Neural cell (in vitro differentiated cells): ENCODE data around the gene CASP2. TPM values are rescaled to one million over a fixed set of nuclear protein-coding genes. Genes with fewer than 3 reads are reported as not detected.

Experiments
- H2AFZ ChIP-seq: fragments of 200-600, 300-800 bp; sonication (generic), shearing (Covaris generic); 2 replicates; pipeline ENCODE4 v1.6.0; 2014; ENCODE audit warnings: low read depth, mild to moderate bottlenecking, antibody characterized with exemption, low read length, moderate library complexity
- H3F3A ChIP-seq: fragments of 200-600 bp; shearing (Covaris generic); 2 replicates; pipeline ENCODE4 v1.6.1; 2016; ENCODE audit warnings: mild to moderate bottlenecking, moderate library complexity, mixed read lengths, antibody characterized with exemption, low read length; ENCODE audit not compliant: insufficient read depth, poor library complexity, severe bottlenecking
- H3K27ac ChIP-seq: fragments of 200-600, 300-800 bp; sonication (generic), shearing (Covaris generic); 2 replicates; pipeline ENCODE4 v1.5.1; 2014; ENCODE audit warnings: mild to moderate bottlenecking, low read length, moderate library complexity
- H3K27me3 ChIP-seq: fragments of 300-800, 200-600 bp; sonication (generic), shearing (Covaris generic); 2 replicates; pipeline ENCODE4 v1.6.0; 2014; ENCODE audit warnings: mild to moderate bottlenecking, low read depth, low read length, moderate library complexity; ENCODE audit not compliant: insufficient read depth
- H3K36me3 ChIP-seq: fragments of 300-800, 200-600 bp; sonication (generic), shearing (Covaris generic); 2 replicates; pipeline ENCODE4 v1.5.1; 2014; ENCODE audit warnings: mild to moderate bottlenecking, antibody characterized with exemption, low read length, moderate library complexity; ENCODE audit not compliant: insufficient read depth
- H3K4me2 ChIP-seq: fragments of 300-800, 200-600 bp; sonication (generic), shearing (Covaris generic); 2 replicates; pipeline ENCODE4 v1.6.0; 2014; ENCODE audit warnings: mild to moderate bottlenecking, low read length
- H3K4me3 ChIP-seq: fragments of 300-800, 200-600 bp; sonication (generic), shearing (Covaris generic); 2 replicates; pipeline ENCODE4 v1.5.1; 2014; ENCODE audit warnings: mild to moderate bottlenecking, low read length, moderate library complexity
- H3K79me2 ChIP-seq: fragments of 200-600 bp; shearing (Covaris generic); replicated peaks from 2 replicates; pipeline ENCODE4 v1.6.0; 2014; ENCODE audit warnings: mild to moderate bottlenecking, low read length, moderate library complexity; ENCODE audit not compliant: insufficient read depth
- H3K9ac ChIP-seq: fragments of 300-800, 200-600 bp; sonication (generic), shearing (Covaris generic); 2 replicates; pipeline ENCODE4 v1.6.1; 2016; ENCODE audit warnings: mild to moderate bottlenecking, low read length, mixed read lengths
- H3K9me2 ChIP-seq: fragments of 200-600 bp; shearing (Covaris generic); 2 replicates; pipeline ENCODE4 v1.6.1; 2016; ENCODE audit warnings: mild to moderate bottlenecking, low read length, mixed read lengths; ENCODE audit not compliant: insufficient read depth
- H3K9me3 ChIP-seq: fragments of 200-600, 300-800 bp; sonication (generic), shearing (Covaris generic); 2 replicates; pipeline ENCODE4 v1.6.1; 2016; ENCODE audit warnings: mild to moderate bottlenecking, mixed run types, low read length, moderate library complexity, mixed read lengths
- H4K20me1 ChIP-seq: fragments of 200-600 bp; shearing (Covaris generic); 2 replicates; pipeline ENCODE4 v1.6.1; 2016; ENCODE audit warnings: mild to moderate bottlenecking, mixed run types; ENCODE audit not compliant: insufficient read depth
- EP300 ChIP-seq: fragments of 450-650 bp; conservative IDR thresholded peaks from 2 replicates; pipeline ENCODE4 v1.6.1; 2014; ENCODE audit warnings: antibody characterized with exemption, mild to moderate bottlenecking, moderate library complexity; ENCODE audit not compliant: poor library complexity, severe bottlenecking
- EZH2 ChIP-seq: fragments of 200-600, 300-800 bp; shearing (Covaris generic), sonication (generic); IDR thresholded peaks from 2 replicates; pipeline ENCODE4 v1.6.1; 2014; ENCODE audit warnings: antibody characterized with exemption, low read length, borderline replicate concordance, mild to moderate bottlenecking; ENCODE audit not compliant: insufficient read depth, poor library complexity, severe bottlenecking
- MXI1 ChIP-seq: fragments of 450-650 bp; conservative IDR thresholded peaks from 2 replicates; pipeline ENCODE4 v1.6.1; 2014; ENCODE audit warnings: antibody characterized with exemption, mild to moderate bottlenecking; ENCODE audit not compliant: poor library complexity, severe bottlenecking
- POLR2AphosphoS5 ChIP-seq: IDR thresholded peaks from 2 replicates; pipeline ENCODE4 v1.6.1; 2012
- RAD21 ChIP-seq: fragments of 450-650 bp; conservative IDR thresholded peaks from 2 replicates; pipeline ENCODE4 v1.6.1; 2014; ENCODE audit warnings: antibody characterized with exemption, mild to moderate bottlenecking, moderate library complexity
- REST ChIP-seq: IDR thresholded peaks from 2 replicates; pipeline ENCODE4 v1.6.1; 2012; ENCODE audit warnings: borderline replicate concordance
- SMC3 ChIP-seq: fragments of 450-650 bp; conservative IDR thresholded peaks from 2 replicates; pipeline ENCODE4 v1.6.1; 2014; ENCODE audit warnings: antibody characterized with exemption, mild to moderate bottlenecking, moderate library complexity; ENCODE audit not compliant: poor library complexity
- TAF1 ChIP-seq: IDR thresholded peaks from 2 replicates; pipeline ENCODE4 v1.6.1; 2012; ENCODE audit warnings: low read depth
- polyA plus RNA-seq: library from polyadenylated mRNA; depleted of rRNA; stranded (reverse); fragments of >200 nt; gene quantifications from 2 replicates; pipeline ENCODE4 v1.2.3, GENCODE V29; 2014
- TF ChIP-seq, protein P1 (sequence below): fragments of 450-650 bp; IDR thresholded peaks from 2 replicates; pipeline ENCODE4 v1.5.1; 2014; ENCODE audit warnings: antibody characterized with exemption, mild to moderate bottlenecking, moderate library complexity; ENCODE audit not compliant: poor library complexity, severe bottlenecking

The CASP2 gene
- polyA plus RNA-seq, 1 donor from 2014 or later, result 9.0 TPM

DNA sequence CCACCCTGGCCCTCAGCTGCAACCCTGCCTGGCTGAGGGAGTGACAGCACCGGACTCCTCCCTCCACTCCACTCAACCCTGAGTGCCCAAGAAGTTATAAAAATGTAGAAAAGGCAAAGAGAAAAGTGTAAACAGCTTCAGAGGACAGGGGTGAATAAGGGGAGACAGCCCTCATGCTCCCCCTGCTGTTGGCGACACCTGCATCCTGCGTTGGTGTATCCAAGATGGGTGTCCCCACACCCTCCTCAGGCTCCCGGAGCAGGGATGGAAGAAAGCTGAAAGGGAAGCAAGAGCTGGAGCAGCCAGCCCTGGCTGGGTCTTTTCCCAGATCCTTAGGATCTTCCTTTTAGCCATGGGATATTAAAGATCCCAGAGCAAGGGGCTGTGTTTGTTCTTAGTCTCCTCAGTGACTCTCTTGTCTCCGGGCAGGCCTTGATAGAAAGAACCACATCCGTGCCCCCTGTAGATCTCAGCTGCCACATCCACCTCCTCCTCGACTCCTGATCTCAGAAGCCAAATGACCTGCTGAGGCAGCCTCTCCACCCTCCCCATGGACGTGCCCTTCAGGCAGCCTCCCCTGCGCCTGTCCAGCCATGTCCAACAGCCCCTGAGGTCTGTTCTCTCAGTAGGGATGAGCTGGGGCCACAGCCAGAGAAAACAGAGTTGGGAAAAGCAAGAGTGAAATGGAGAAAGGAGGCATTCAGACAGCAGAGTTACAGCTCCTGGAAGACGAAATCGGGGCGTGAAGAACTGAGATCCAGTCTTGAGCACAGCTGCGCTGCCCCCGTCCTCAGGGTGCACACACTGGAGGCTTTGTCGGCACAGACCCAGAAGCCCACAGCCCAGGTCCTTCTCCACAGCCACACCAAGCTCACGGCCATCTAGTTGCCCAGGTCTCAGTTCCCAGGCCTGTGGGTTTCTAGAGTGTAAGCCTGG is 67.6 kb downstream of the CASP2 start:
- no peak overlapping the region for H3K27ac ChIP-seq
- no peaks in the 10 kb centered on the region for H3F3A ChIP-seq
- H3K79me2 ChIP-seq, result no peaks in the 10 kb centered on the region
- H3K27me3 ChIP-seq, result no peaks in the 10 kb centered on the region
- no peak overlapping the region for H3K9ac ChIP-seq
- H2AFZ ChIP-seq, result no peak overlapping the region
- no peaks in the 10 kb centered on the region for H4K20me1 ChIP-seq
- H3K9me3 ChIP-seq, result no peaks in the 10 kb centered on the region
- H3K36me3 ChIP-seq, result no peaks in the 10 kb centered on the region
- no peak for TF ChIP-seq EP300
- TF ChIP-seq, protein P1, sequence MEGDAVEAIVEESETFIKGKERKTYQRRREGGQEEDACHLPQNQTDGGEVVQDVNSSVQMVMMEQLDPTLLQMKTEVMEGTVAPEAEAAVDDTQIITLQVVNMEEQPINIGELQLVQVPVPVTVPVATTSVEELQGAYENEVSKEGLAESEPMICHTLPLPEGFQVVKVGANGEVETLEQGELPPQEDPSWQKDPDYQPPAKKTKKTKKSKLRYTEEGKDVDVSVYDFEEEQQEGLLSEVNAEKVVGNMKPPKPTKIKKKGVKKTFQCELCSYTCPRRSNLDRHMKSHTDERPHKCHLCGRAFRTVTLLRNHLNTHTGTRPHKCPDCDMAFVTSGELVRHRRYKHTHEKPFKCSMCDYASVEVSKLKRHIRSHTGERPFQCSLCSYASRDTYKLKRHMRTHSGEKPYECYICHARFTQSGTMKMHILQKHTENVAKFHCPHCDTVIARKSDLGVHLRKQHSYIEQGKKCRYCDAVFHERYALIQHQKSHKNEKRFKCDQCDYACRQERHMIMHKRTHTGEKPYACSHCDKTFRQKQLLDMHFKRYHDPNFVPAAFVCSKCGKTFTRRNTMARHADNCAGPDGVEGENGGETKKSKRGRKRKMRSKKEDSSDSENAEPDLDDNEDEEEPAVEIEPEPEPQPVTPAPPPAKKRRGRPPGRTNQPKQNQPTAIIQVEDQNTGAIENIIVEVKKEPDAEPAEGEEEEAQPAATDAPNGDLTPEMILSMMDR, result no peak
- no peak for TF ChIP-seq TAF1
- TF ChIP-seq REST, result no peak
- TF ChIP-seq POLR2AphosphoS5, result no peak
- no peak for TF ChIP-seq EZH2
- TF ChIP-seq MXI1, result no peak
- TF ChIP-seq SMC3, result no peak
- TF ChIP-seq RAD21, result no peak
- H3K4me2 ChIP-seq, result no peak overlapping the region
- no peak overlapping the region for H3K4me3 ChIP-seq
- no peaks in the 10 kb centered on the region for H3K9me2 ChIP-seq

DNA sequence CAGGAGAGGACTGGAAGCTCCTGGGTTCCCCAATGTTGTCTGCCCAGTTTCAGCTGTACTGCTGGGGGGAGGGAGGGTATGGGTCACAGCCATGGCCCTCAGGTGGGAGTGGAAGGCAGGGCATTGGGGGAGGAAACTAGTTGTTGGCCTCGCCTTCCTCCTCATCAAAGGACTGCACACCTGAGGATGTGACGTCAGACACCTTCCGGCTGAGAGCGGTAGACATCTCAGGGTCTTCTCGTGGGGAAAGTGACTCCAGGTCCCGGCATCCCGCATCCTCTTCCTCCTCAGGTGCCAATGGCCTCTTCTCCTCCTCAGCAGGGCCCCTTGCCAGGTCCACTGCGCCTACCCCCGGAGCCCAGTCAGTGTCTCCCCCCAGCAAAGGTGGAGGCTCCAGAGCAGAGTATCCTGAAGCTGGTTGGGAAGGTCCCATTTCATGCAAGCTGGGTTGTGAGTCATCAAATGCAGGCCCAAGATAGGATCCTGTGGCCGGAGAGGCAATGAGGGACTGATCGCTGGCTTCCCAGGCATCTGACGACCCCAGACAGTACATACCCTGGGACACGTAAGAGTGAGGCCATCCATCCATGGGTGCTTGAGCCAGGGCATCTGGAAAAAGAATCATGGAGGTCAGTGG is 68.4 kb downstream of the CASP2 start:
- H3K36me3 ChIP-seq, result no peaks in the 10 kb centered on the region
- H3K27ac ChIP-seq, result no peak overlapping the region

More for the DNA sequence above, 68.4 kb downstream of the CASP2 start:
- H3K27me3 ChIP-seq, result no peaks in the 10 kb centered on the region
- H3K79me2 ChIP-seq, result no peaks in the 10 kb centered on the region
- no peaks in the 10 kb centered on the region for H3K9me3 ChIP-seq
- no peaks in the 10 kb centered on the region for H3K9me2 ChIP-seq
- H3K4me3 ChIP-seq, result no peak overlapping the region
- TF ChIP-seq SMC3 (no peak), EP300 (no peak), MXI1 (no peak), POLR2AphosphoS5 (no peak), EZH2 (no peak), TAF1 (no peak), REST (no peak), RAD21 (no peak)
- TF ChIP-seq, protein P1, result no peak
- no peak overlapping the region for H3K4me2 ChIP-seq
- H2AFZ ChIP-seq, result no peak overlapping the region
- H3K9ac ChIP-seq, result no peak overlapping the region
- no peaks in the 10 kb centered on the region for H4K20me1 ChIP-seq
- H3F3A ChIP-seq, result no peaks in the 10 kb centered on the region
